GM12801 (cell line): ENCODE data around the gene TNFRSF8.

Experiments used
- TF ChIP-seq, protein P1 (sequence below): IDR thresholded peaks from one replicate; pipeline ENCODE4 v1.5.1; 2011; ENCODE audit warnings: control low read depth; ENCODE audit not compliant: insufficient read length; ENCODE audit errors: extremely low read depth

Gene TNFRSF8

GRCh38 chr1:12081648-12082396 lies 18.7 kb downstream of the TNFRSF8 start:
- TF ChIP-seq, protein P1, sequence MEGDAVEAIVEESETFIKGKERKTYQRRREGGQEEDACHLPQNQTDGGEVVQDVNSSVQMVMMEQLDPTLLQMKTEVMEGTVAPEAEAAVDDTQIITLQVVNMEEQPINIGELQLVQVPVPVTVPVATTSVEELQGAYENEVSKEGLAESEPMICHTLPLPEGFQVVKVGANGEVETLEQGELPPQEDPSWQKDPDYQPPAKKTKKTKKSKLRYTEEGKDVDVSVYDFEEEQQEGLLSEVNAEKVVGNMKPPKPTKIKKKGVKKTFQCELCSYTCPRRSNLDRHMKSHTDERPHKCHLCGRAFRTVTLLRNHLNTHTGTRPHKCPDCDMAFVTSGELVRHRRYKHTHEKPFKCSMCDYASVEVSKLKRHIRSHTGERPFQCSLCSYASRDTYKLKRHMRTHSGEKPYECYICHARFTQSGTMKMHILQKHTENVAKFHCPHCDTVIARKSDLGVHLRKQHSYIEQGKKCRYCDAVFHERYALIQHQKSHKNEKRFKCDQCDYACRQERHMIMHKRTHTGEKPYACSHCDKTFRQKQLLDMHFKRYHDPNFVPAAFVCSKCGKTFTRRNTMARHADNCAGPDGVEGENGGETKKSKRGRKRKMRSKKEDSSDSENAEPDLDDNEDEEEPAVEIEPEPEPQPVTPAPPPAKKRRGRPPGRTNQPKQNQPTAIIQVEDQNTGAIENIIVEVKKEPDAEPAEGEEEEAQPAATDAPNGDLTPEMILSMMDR, result no peak

GRCh38 chr1:12082988-12083387 lies 19.9 kb downstream of the TNFRSF8 start:
- TF ChIP-seq, protein P1, result no peak

- TF ChIP-seq, protein P1, result no peak
Measured at GRCh38 chr1:12083766-12084165, 20.7 kb downstream of the TNFRSF8 start.

- TF ChIP-seq, protein P1, result no peak
Measured at GRCh38 chr1:12085643-12086260, 22.6 kb downstream of the TNFRSF8 start.

GRCh38 chr1:12087797-12088314 lies 24.8 kb downstream of the TNFRSF8 start:
- TF ChIP-seq, protein P1, result no peak

DNA sequence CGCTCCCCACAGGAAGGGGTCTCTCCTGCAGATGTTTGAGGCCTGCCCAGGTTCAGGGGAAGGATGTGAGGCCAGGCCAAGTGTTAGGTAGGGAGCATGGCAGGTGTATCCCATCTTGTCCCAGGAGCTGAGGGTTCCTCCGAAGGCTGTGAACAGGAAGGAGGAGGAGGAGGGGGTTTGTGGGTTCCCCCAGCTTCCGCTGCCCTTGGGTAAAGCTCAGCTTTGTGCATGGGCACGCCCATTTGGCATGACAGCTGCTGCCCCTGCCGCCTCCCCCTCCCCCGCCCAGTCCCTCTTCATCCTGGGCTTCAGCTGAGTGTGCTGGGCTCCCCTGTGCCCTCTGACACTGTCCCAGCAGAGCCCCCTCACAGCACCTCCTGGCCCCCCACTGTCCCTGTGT lies 25.5 kb downstream of the TNFRSF8 start:
- TF ChIP-seq, protein P1, result no peak

DNA sequence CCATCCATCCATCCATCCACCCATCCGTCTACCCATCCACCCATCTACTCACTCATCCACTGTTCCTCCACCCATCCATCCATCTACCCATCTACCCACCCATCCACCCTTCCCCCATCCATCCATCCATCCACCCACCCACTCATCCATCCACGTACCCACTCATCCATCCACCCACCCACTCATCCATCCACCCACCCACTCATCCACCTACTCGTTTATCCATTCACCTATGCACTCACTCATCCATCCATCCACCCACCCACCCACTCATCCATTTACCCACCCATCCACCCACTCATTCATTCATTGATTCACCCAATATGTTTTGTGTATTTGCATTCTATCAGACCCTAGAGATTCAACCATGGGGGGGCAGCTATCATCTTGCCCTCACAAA lies 27.2 kb downstream of the TNFRSF8 start:
- TF ChIP-seq, protein P1, result no peak
